Right atrium auricular region (tissue), 2 donors: ENCODE data around the gene CRHR1. TPM values are rescaled to one million over a fixed set of nuclear protein-coding genes. Genes with fewer than 3 reads are reported as not detected.
"Not testable (repeated sequence)": the region's sequence is repeated elsewhere in the genome, so short reads cannot be mapped to it uniquely, and the experiment has no call there.

ENCODE experiments used
- DNase-seq: peaks from one replicate; pipeline ENCODE4 v3.0.0-alpha.2; 2019; ENCODE audit warnings: low spot score
- H3K27ac ChIP-seq, 2 donors: fragments of 200-600 bp; sonication (generic); 1 replicate in 1 of 2; 2 replicates in 1 of 2; pipeline ENCODE4 v1.5.1; 2016 to 2019
- H3K27me3 ChIP-seq, 2 donors: fragments of 200-600 bp; sonication (generic); one replicate each; pipeline versions ENCODE4 v1.5.1 to v1.6.0; 2017 to 2019
- H3K36me3 ChIP-seq: fragments of 200-600 bp; sonication (generic); one replicate; pipeline ENCODE4 v1.5.1; 2016
- H3K4me1 ChIP-seq, 2 donors: fragments of 200-600 bp; sonication (generic); one replicate each; pipeline versions ENCODE4 v1.5.1 to v1.6.0; 2017 to 2019
- H3K4me3 ChIP-seq, 2 donors: fragments of 200-600 bp; sonication (generic); 1 replicate in 1 of 2; 2 replicates in 1 of 2; pipeline ENCODE4 v1.5.1; 2017 to 2019; ENCODE audit warnings: mild to moderate bottlenecking in 1 of 2, moderate library complexity in 1 of 2
- H3K9me3 ChIP-seq, 2 donors: fragments of 200-600 bp; sonication (generic); one replicate each; pipeline ENCODE4 v1.5.1; 2019
- total RNA-seq, 2 donors: library from RNA; depleted of rRNA; stranded (reverse); fragments of >200 nt; gene quantifications; one replicate each; pipeline ENCODE4 v1.1.0, GENCODE V29; 2016
- TF ChIP-seq, protein P1 (sequence below), 2 donors: fragments of 200-600 bp; sonication (generic); IDR thresholded peaks; one replicate each; pipeline ENCODE4 v1.5.1; 2019; ENCODE audit warnings: antibody characterized with exemption in 2 of 2

CRHR1 gene
- total RNA-seq, 2 donors from 2014 or later = not detected

DNA sequence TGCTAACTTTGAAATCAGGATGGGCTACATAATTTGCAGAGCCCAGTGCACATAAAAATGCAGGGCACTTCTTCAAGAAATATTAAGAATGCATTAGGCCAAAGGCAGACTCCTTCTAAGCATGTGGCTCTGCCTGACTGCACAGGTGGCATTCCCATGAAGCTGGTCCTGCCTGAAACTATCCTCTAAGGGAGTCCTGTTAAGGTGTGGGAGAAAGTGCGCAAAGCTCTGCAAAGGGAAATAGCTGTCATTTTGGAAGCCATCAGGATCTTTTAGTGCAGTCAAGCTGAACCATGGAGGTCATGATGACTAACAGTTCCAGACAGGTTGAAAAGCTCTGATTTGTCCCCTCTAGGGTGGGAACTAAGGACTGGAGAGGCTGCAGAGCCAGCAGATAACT is 41.9 kb upstream of the CRHR1 start:
- H3K4me3 ChIP-seq = no peak overlapping the region
- no peaks in the 10 kb centered on the region for H3K27me3 ChIP-seq
- no peaks in the 10 kb centered on the region for H3K36me3 ChIP-seq
- no peak overlapping the region for H3K27ac ChIP-seq
- TF ChIP-seq, protein P1, sequence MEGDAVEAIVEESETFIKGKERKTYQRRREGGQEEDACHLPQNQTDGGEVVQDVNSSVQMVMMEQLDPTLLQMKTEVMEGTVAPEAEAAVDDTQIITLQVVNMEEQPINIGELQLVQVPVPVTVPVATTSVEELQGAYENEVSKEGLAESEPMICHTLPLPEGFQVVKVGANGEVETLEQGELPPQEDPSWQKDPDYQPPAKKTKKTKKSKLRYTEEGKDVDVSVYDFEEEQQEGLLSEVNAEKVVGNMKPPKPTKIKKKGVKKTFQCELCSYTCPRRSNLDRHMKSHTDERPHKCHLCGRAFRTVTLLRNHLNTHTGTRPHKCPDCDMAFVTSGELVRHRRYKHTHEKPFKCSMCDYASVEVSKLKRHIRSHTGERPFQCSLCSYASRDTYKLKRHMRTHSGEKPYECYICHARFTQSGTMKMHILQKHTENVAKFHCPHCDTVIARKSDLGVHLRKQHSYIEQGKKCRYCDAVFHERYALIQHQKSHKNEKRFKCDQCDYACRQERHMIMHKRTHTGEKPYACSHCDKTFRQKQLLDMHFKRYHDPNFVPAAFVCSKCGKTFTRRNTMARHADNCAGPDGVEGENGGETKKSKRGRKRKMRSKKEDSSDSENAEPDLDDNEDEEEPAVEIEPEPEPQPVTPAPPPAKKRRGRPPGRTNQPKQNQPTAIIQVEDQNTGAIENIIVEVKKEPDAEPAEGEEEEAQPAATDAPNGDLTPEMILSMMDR (IDR thresholded peaks at IDR 0.05) = no peak
- DNase-seq = no peak
- no peaks in the 10 kb centered on the region for H3K4me1 ChIP-seq
- H3K9me3 ChIP-seq = no peaks in the 10 kb centered on the region

DNA sequence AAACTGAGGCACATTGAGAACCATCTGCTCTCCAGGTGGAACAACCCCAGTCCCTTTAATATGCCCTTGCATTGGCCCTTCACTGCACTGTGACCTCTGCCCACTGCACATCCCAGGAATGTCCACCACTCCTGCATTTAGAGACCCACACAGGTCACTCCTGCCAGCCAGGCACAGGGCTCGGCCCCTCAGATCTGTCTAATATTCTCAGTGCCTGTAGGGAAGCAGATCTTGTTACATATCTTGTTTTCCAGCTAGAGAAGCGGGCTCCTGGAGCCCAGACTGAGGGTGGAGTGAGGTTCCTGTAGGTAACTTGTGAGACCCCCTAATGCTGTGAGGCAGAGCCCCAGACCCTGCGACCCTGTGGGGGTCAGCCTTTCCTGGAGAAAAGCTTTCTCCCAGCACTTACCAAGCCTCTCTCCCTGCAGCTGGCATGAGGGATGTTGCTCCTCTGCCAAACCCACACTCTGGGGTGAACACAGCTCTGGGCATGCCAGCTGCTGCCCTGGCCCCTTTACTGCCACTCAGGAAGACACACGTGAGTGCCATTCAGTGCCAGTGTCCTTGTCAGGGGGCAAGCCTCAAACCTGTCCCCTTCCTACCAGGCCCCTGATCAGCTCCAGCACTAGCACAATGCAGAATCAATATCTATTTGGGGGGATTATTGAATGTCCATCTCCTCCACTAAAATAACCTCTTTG is 40.3 kb upstream of the CRHR1 start:
- H3K27ac ChIP-seq = no peak overlapping the region
- no peak for DNase-seq
- no peaks in the 10 kb centered on the region for H3K4me1 ChIP-seq
- TF ChIP-seq, protein P1 (IDR thresholded peaks at IDR 0.05) = no peak
- H3K36me3 ChIP-seq = no peaks in the 10 kb centered on the region
- no peaks in the 10 kb centered on the region for H3K9me3 ChIP-seq
- H3K27me3 ChIP-seq = no peaks in the 10 kb centered on the region
- H3K4me3 ChIP-seq = no peak overlapping the region

DNA sequence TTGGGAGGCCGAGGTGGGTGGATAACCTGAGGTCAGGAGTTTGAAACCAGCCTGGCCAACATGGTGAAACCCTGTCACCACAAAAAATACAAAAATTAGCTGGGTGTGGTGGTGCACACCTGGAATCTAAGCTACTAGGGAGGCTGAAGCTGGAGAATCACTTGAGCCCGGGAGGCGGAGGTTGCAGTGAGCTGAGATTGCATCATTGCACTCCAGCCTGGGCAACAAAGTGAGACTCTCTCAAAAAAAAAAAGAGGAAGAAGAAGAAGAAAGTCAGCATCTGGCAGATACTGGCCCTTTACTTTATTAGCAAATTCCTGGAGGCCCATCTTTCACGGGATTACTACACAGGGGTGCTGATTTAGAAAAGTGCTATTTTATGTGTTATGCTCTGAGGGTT is 39.3 kb upstream of the CRHR1 start:
- not testable (repeated sequence) for H3K27ac ChIP-seq, H3K36me3 ChIP-seq, DNase-seq, H3K27me3 ChIP-seq, H3K9me3 ChIP-seq, H3K4me1 ChIP-seq, H3K4me3 ChIP-seq

DNA sequence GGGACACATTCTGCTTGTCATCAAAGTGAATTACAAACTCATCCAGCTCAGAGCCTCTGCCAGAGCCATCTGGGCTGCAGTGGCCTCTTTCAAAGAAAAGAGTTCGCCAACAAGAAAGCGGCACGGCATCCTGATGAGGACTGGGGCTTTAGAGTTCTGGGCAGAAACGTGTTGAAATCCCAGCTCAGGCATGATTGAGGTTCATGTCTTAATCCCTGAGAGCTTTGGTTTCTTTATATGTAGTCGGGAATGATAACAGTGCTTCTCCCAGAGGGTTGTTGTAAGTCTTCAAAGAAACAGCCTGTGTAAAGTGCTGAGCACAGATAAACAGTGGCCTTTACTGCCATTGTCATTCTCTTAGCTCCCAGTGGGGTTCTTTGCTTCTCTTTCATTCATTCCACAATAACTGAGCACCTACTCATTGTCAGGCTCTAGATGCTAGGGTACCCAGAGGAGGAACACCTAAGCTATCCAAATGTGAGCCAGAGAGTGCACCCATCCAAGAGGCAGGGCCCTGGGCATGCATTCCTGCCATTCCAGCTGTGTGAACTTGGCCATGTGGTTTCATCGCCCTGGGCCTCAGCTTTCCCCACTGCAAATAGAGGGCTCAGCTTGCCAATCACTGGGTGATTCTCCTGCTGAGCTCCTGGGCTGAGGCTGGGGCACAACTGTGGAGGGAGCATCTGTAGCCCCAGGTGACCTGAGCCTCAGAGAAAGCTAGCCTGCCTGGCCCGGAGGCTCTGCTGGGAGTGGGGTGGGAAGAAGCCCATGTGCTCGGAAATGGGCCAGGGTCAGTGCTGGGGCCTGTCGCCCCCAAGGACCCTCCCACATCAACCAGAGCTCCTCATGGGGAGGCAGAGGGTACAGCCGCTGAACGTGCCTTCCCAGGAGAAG is 38.3 kb upstream of the CRHR1 start:
- H3K36me3 ChIP-seq = no peaks in the 10 kb centered on the region
- no peaks in the 10 kb centered on the region for H3K9me3 ChIP-seq
- no peak overlapping the region for H3K4me3 ChIP-seq
- TF ChIP-seq, protein P1 (IDR thresholded peaks at IDR 0.05) = no peak
- no peaks in the 10 kb centered on the region for H3K4me1 ChIP-seq
- no peak overlapping the region for H3K27ac ChIP-seq
- H3K27me3 ChIP-seq = no peaks in the 10 kb centered on the region
- DNase-seq = no peak

DNA sequence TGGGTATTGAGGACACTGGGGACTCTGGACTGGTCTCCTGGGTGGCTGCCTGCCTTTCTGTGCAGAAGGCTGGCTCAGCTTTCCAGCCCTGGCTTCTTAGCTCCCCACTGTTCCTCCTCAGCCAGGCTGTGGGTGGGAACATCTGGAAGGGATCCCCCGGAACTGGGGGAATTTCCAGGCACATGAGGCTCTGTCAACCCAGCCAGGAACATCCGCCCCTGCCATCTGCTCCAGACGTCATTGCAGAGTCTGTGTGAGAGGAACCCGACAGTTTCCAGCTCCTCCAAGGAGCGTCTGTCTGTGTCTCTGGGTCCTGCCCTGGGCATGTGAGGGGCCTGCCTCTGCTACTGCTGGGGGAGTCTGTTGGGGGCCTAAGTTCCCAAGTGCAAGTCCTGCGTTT is 36.2 kb upstream of the CRHR1 start:
- no peaks in the 10 kb centered on the region for H3K4me1 ChIP-seq
- H3K27me3 ChIP-seq = no peaks in the 10 kb centered on the region
- no peak overlapping the region for H3K4me3 ChIP-seq
- TF ChIP-seq, protein P1 (IDR thresholded peaks at IDR 0.05) = no peak
- no peaks in the 10 kb centered on the region for H3K9me3 ChIP-seq
- H3K27ac ChIP-seq = no peak overlapping the region
- H3K36me3 ChIP-seq = no peaks in the 10 kb centered on the region
- DNase-seq = no peak

DNA sequence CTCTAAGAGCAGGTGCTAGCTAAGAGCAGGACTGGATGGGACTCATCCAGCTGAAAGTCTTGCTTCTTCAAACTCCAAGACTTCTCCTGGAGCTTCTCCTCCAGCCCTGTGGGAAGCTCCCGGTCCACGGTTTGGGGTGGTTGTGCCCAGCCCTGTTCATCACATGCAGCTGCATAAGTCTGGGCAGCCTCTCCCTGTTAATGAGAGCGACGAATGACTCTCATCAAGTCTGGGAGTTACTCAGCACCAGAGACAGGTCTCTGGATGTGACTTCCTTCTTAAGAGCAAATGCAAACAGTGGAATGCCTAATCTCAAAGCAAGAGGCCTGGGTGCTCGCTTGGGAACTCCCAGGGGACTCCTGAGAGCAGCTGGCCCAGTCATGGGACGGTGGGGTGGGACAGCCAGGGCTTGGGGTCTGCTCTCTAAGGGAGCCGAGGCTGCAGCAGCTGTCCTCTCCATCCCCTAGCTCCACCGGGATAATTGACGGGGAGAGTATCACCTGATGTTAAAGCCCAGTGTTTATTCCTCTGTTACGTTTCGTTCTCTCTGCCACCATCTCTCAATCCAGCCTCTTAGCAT is 35.3 kb upstream of the CRHR1 start:
- Histone ChIP-seq H3K4me3 (no peak overlapping the region), H3K9me3 (no peaks in the 10 kb centered on the region), H3K27ac (no peak overlapping the region), H3K27me3 (no peaks in the 10 kb centered on the region), H3K4me1 (no peaks in the 10 kb centered on the region), H3K36me3 (no peaks in the 10 kb centered on the region)
- TF ChIP-seq, protein P1 (IDR thresholded peaks at IDR 0.05) = no peak
- DNase-seq = no peak
